K562 (cell line): ENCODE data around the gene MBD3L4. TPM values are rescaled to one million over a fixed set of nuclear protein-coding genes. Genes with fewer than 3 reads are reported as not detected.

Experiments
- ATAC-seq: fragments of 200-7000 bp; cut with Tn5 transposase; 3 replicates; pipeline ENCODE4 v1.9.1; 2020; ENCODE audit warnings: moderate library complexity
- BruUV-seq: library from RNA; stranded (reverse); fragments of 400-500 nt; replicated peaks from 2 replicates; lab custom pipeline; 2021; lab: Mats Ljungman, UMichigan
- CTCF ChIA-PET: fragments of 300-600 bp; formaldehyde crosslinking; extraction: SDS; loops from one replicate; lab custom pipeline; 2021; ENCODE audit warnings: low intra/inter-chr PET ratio; lab: Yijun Ruan, JAX
- POLR2A ChIA-PET: fragments of 300-600, 350-650 bp; sonication (Branson Sonifier 250); formaldehyde crosslinking; extraction: SDS; loops from one replicate; lab custom pipeline; 2021; ENCODE audit warnings: antibody characterized with exemption, inconsistent platforms; lab: Yijun Ruan, JAX
- DNase-seq, 4 experiments: peaks; one replicate each; pipeline versions ENCODE4 v3.0.0 to v3.0.0-alpha.2; 2011 to 2018; ENCODE audit warnings: low spot score in 3 of 4, mixed read lengths in 3 of 4; ENCODE audit errors: extremely low read depth in 1 of 4
- FAIRE-seq: peaks from 2 replicates; lab custom pipeline; 2011; peaks lifted over from hg19 to GRCh38; lab: Jason Lieb, UNC
- H2AFZ ChIP-seq: 2 replicates; pipeline ENCODE4 v1.6.0; 2011; ENCODE audit warnings: low read depth, low read length, control low read depth, inconsistent platforms
- H3K27ac ChIP-seq: fragments of 200-600 bp; 3 replicates; pipeline ENCODE4 v1.8.0; 2011; ENCODE audit warnings: low read depth, mild to moderate bottlenecking, control low read depth, inconsistent platforms, low read length, moderate library complexity, mixed read lengths; ENCODE audit errors: extremely low read depth
- H3K27me3 ChIP-seq, 2 experiments: fragments of 300-600 bp in 1 of 2; 2 replicates in 1 of 2; 3 replicates in 1 of 2; pipeline versions ENCODE4 v1.6.0 to v1.8.0; 2011; ENCODE audit warnings: inconsistent platforms in 2 of 2, low read length in 2 of 2, mild to moderate bottlenecking in 1 of 2, mixed read lengths in 1 of 2, moderate library complexity in 1 of 2; ENCODE audit not compliant: control insufficient read depth in 2 of 2, insufficient read depth in 2 of 2
- H3K36me3 ChIP-seq: fragments of 300-600 bp; 3 replicates; pipeline ENCODE4 v1.8.0; 2011; ENCODE audit warnings: mild to moderate bottlenecking, low read length, inconsistent platforms; ENCODE audit not compliant: control insufficient read depth, insufficient read depth
- H3K4me1 ChIP-seq, 2 experiments: fragments of 200-600 bp in 1 of 2; replicated peaks in 1 of 2; 2 replicates in 1 of 2; 3 replicates in 1 of 2; pipeline versions ENCODE4 v1.5.1 to v1.8.0; 2011; ENCODE audit warnings: inconsistent platforms in 2 of 2, low read length in 2 of 2, mild to moderate bottlenecking in 1 of 2, mixed read lengths in 1 of 2, moderate library complexity in 1 of 2; ENCODE audit not compliant: control insufficient read depth in 2 of 2, insufficient read depth in 2 of 2
- H3K4me2 ChIP-seq: 2 replicates; pipeline ENCODE4 v1.6.1; 2011; ENCODE audit warnings: low read length, control low read depth, inconsistent platforms, mixed read lengths; ENCODE audit not compliant: insufficient read depth
- H3K4me3 ChIP-seq: fragments of 200-600 bp; sonication (generic), shearing (Covaris generic); 2 replicates; pipeline ENCODE4 v1.5.1; 2016; ENCODE audit warnings: control low read depth, inconsistent platforms
- H3K79me2 ChIP-seq: fragments of 200-600 bp; 3 replicates; pipeline ENCODE4 v1.8.0; 2011; ENCODE audit warnings: low read length, inconsistent platforms; ENCODE audit not compliant: control insufficient read depth, insufficient read depth
- H3K9ac ChIP-seq, 2 experiments: 2 replicates each; pipeline versions ENCODE4 v1.6.0 to v1.6.1; 2011; ENCODE audit warnings: low read depth in 2 of 2, low read length in 2 of 2, control low read depth in 1 of 2, inconsistent platforms in 1 of 2, mild to moderate bottlenecking in 1 of 2, mixed read lengths in 1 of 2; ENCODE audit not compliant: insufficient read depth in 1 of 2
- H3K9me1 ChIP-seq: one replicate; pipeline ENCODE4 v1.6.0; 2011; ENCODE audit warnings: inconsistent platforms, mild to moderate bottlenecking, low read length, moderate library complexity; ENCODE audit not compliant: control insufficient read depth, insufficient read depth
- H3K9me3 ChIP-seq: replicated peaks from 2 replicates; pipeline ENCODE4 v1.5.1; 2011; ENCODE audit warnings: low read depth, low read length, inconsistent platforms; ENCODE audit not compliant: control insufficient read depth, insufficient read depth
- H4K20me1 ChIP-seq: replicated peaks from 2 replicates; pipeline ENCODE4 v1.6.1; 2011; ENCODE audit warnings: low read length, inconsistent platforms, mixed read lengths; ENCODE audit not compliant: control insufficient read depth, insufficient read depth
- NEUROD1 ChIP-seq: fragments of 150-350 bp; IDR thresholded peaks from 2 replicates; pipeline ENCODE4 v1.6.1; 2014; ENCODE audit warnings: borderline replicate concordance, low read length, low read depth; ENCODE audit not compliant: partially characterized antibody
- RBFOX2 ChIP-seq: fragments of 200-400 bp; formaldehyde crosslinking; IDR thresholded peaks from 2 replicates; pipeline ENCODE4 v1.6.1; 2017; ENCODE audit warnings: low read depth, mild to moderate bottlenecking, low read length, moderate library complexity
- RBM15 ChIP-seq: fragments of 200-400 bp; formaldehyde crosslinking; IDR thresholded peaks from 2 replicates; pipeline ENCODE4 v1.6.1; 2018; ENCODE audit warnings: mild to moderate bottlenecking, low read length, moderate library complexity; ENCODE audit not compliant: insufficient read depth
- RCOR1 ChIP-seq, 2 experiments: IDR thresholded peaks; 2 replicates each; pipeline ENCODE4 v1.6.1; 2012; ENCODE audit warnings: low read depth in 2 of 2, low read length in 2 of 2, borderline replicate concordance in 1 of 2, improper control_type of control experiment in 1 of 2
- SETDB1 ChIP-seq: IDR thresholded peaks from one replicate; pipeline ENCODE4 v1.6.1; 2012; ENCODE audit warnings: low read length, control low read depth, inconsistent platforms
- SNRNP70 ChIP-seq: fragments of 200-400 bp; formaldehyde crosslinking; optimal IDR thresholded peaks from 2 replicates; pipeline ENCODE3; 2017; ENCODE audit warnings: low read depth, low read length
- WGBS: fragments of 100-300 bp; shearing (Covaris generic); methylation state at CpG from one replicate; pipeline ENCODE4 v1.1.6; 2016; ENCODE audit warnings: low coverage, mixed read lengths; ENCODE audit not compliant: insufficient coverage; ENCODE audit errors: missing lambda C conversion rate; 5-methylcytosine and 5-hydroxymethylcytosine counted together
- in situ Hi-C: fragments of 300-500 bp; cut with MboI; formaldehyde crosslinking; loops from 4 replicates; pipeline ENCODE4 v1.15.0; 2018; ENCODE audit warnings: inconsistent platforms, mixed read lengths
- intact Hi-C: fragments of 100-400 bp; cut with micrococcal nuclease; formaldehyde crosslinking; loops from 2 replicates; pipeline ENCODE4 v1.14.2; 2022
- polyA plus RNA-seq, 8 experiments: library from polyadenylated mRNA; depleted of rRNA in 4 of 8; stranded (reverse) in 5 of 8; unstranded in 3 of 8; fragments of >200 nt; fragmentation: Nextera tagmentation in 2 of 8; fragmentation: Illumina TruSeq in 1 of 8; extraction: Ambion mirVana in 2 of 8; extraction: Trizol in 1 of 8; gene quantifications; 2 replicates each; pipeline versions ENCODE4 v1.2.1 to v1.2.3, GENCODE V29; 2011 to 2014; ENCODE audit warnings: inconsistent platforms in 1 of 8, missing spikeins in 1 of 8
- total RNA-seq, 7 experiments: library from RNA; depleted of rRNA in 6 of 7; stranded (reverse); fragments of >200 nt in 6 of 7; fragmentation: Illumina TruSeq in 2 of 7; extraction: Trizol in 2 of 7; gene quantifications; 2 replicates each; pipeline versions ENCODE4 v1.2.1 to v1.2.3, GENCODE V29; 2011 to 2021; ENCODE audit warnings: low replicate concordance in 1 of 7
- TF ChIP-seq, protein P1 (sequence below): fragments of 250-450 bp; sonication (Bioruptor Pico); IDR thresholded peaks from 2 replicates; pipeline ENCODE4 v1.9.0; 2021; ENCODE audit warnings: mild to moderate bottlenecking, inconsistent platforms
- TF ChIP-seq, protein P2 (sequence below): sonication (generic); formaldehyde crosslinking; IDR thresholded peaks from 2 replicates; pipeline ENCODE4 v1.8.0; 2022; ENCODE audit warnings: mild to moderate bottlenecking, missing genetic modification reagents, borderline replicate concordance
- TF ChIP-seq, protein P3 (sequence below), 3 experiments: fragments of 200-800 bp in 1 of 3; sonication (Bioruptor generic) in 1 of 3; sonication (generic) in 1 of 3; formaldehyde crosslinking in 1 of 3; IDR thresholded peaks; 2 replicates each; pipeline versions ENCODE4 v1.6.1 to v1.8.0; 2016 to 2022; ENCODE audit warnings: mild to moderate bottlenecking in 2 of 3, missing compliant biosample characterization in 2 of 3, missing genetic modification characterization in 2 of 3, missing genetic modification reagents in 1 of 3

The MBD3L4 gene
- total and polyA plus RNA-seq, 9 of the 15 experiments (the other 6 are each of a cell fraction or from before 2014, with no cell fraction given), result not detected

DNA sequence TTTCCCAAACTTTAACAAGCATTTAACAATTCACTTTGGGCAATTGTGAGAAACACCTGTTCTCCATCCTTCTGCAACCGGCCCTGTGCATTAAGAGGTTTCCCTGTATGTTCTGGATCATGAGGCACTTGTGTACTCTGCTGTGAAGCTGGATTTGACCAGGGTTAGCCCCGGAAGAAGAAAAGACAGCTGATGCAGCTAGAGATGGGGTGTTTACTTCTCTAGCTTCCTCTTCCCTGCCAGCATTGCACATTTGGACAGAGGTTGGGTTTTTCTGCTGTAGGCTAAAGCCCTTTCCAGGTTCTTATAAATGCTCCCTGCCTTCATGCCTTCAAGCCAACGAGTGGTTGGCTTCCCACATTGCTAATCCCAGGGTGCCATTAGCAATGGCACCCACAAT is 39.6 kb downstream of the MBD3L4 start:
- TF ChIP-seq RCOR1 (IDR thresholded peaks at IDR 0.05; ENCODE audit: borderline replicate concordance in 1 of 2, low read depth in 2 of 2, low read length in 2 of 2) (no peak), RBFOX2 (no peak)
- intact Hi-C loops, result no loop called here
- H3K4me2 ChIP-seq, result no peak overlapping the region
- no peak for DNase-seq
- in situ Hi-C loops, result no loop called here
- H4K20me1 ChIP-seq, result no peaks in the 10 kb centered on the region
- 0% methylated on average over 3 of the region's 3 CpGs for WGBS
- H3K36me3 ChIP-seq, result no peaks in the 10 kb centered on the region
- no peak for FAIRE-seq
- no peak for ATAC-seq
- CTCF ChIA-PET, result no interaction called here
- H3K9me1 ChIP-seq, result no peaks in the 10 kb centered on the region
- H2AFZ ChIP-seq, result no peak overlapping the region
- H3K4me3 ChIP-seq, result no peak overlapping the region
- H3K27ac ChIP-seq, result no peak overlapping the region
- no peaks in the 10 kb centered on the region; a peak in 2 of 5 replicates for H3K27me3 ChIP-seq
- H3K79me2 ChIP-seq, result no peaks in the 10 kb centered on the region
- POLR2A ChIA-PET, result no interaction called here
- H3K9ac ChIP-seq, result no peak overlapping the region
- H3K4me1 ChIP-seq, result no peaks in the 10 kb centered on the region
- BruUV-seq, result no TSS peak
- H3K9me3 ChIP-seq, result peaks cover 2% of the 10 kb centered on the region; the same call in 1 of the 2 replicates

DNA sequence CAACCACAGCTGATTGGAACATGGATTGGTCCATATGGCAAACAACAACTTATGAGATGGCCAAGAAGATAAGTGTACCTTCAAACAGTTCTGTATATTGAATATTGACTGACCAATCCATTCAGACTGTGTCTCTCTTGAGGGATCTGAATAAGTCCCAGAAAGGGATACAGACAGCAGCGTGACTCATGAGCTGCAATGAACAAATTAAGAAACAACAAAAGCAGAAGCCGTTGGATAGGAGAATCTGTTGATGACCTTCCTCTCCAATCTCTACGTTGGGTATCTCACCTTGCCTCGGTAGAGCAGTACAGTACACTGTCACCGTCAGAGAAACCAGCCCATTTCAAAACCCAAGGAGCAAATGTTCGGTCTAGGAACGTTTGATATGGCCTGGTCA is 40.0 kb downstream of the MBD3L4 start:
- H3K27me3 ChIP-seq, result no peaks in the 10 kb centered on the region; a peak in 2 of 5 replicates
- no peak overlapping the region for H2AFZ ChIP-seq
- in situ Hi-C loops, result no loop called here
- POLR2A ChIA-PET, result interaction anchor here (0.7 kb wide), 1 partner anchor 195 kb away, joined by 3 read pairs; no protein-coding TSS in a partner anchor
- no peak for DNase-seq
- H3K4me2 ChIP-seq, result no peak overlapping the region
- intact Hi-C loops, result no loop called here
- H3K27ac ChIP-seq, result no peak overlapping the region
- no peaks in the 10 kb centered on the region for H3K4me1 ChIP-seq
- no peak overlapping the region for H3K4me3 ChIP-seq
- no peak overlapping the region for H3K9ac ChIP-seq
- H3K79me2 ChIP-seq, result no peaks in the 10 kb centered on the region
- H3K36me3 ChIP-seq, result no peaks in the 10 kb centered on the region
- peaks cover 4% of the 10 kb centered on the region; the same call in 1 of the 2 replicates for H3K9me3 ChIP-seq
- no peaks in the 10 kb centered on the region for H4K20me1 ChIP-seq
- BruUV-seq, result no TSS peak
- WGBS, result 0% methylated on average over 7 of the region's 7 CpGs
- FAIRE-seq, result no peak
- CTCF ChIA-PET, result no interaction called here
- no peaks in the 10 kb centered on the region for H3K9me1 ChIP-seq
- ATAC-seq, result no peak
- TF ChIP-seq SETDB1 (no peak), SNRNP70 (no peak), NEUROD1 (no peak), RBM15 (no peak)
- TF ChIP-seq, protein P1, sequence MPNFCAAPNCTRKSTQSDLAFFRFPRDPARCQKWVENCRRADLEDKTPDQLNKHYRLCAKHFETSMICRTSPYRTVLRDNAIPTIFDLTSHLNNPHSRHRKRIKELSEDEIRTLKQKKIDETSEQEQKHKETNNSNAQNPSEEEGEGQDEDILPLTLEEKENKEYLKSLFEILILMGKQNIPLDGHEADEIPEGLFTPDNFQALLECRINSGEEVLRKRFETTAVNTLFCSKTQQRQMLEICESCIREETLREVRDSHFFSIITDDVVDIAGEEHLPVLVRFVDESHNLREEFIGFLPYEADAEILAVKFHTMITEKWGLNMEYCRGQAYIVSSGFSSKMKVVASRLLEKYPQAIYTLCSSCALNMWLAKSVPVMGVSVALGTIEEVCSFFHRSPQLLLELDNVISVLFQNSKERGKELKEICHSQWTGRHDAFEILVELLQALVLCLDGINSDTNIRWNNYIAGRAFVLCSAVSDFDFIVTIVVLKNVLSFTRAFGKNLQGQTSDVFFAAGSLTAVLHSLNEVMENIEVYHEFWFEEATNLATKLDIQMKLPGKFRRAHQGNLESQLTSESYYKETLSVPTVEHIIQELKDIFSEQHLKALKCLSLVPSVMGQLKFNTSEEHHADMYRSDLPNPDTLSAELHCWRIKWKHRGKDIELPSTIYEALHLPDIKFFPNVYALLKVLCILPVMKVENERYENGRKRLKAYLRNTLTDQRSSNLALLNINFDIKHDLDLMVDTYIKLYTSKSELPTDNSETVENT (CRISPR knock-in tag), result no peak
- TF ChIP-seq, protein P2, sequence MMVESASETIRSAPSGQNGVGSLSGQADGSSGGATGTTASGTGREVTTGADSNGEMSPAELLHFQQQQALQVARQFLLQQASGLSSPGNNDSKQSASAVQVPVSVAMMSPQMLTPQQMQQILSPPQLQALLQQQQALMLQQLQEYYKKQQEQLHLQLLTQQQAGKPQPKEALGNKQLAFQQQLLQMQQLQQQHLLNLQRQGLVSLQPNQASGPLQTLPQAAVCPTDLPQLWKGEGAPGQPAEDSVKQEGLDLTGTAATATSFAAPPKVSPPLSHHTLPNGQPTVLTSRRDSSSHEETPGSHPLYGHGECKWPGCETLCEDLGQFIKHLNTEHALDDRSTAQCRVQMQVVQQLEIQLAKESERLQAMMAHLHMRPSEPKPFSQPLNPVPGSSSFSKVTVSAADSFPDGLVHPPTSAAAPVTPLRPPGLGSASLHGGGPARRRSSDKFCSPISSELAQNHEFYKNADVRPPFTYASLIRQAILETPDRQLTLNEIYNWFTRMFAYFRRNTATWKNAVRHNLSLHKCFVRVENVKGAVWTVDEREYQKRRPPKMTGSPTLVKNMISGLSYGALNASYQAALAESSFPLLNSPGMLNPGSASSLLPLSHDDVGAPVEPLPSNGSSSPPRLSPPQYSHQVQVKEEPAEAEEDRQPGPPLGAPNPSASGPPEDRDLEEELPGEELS (CRISPR knock-in tag), result no peak
- TF ChIP-seq, protein P3, sequence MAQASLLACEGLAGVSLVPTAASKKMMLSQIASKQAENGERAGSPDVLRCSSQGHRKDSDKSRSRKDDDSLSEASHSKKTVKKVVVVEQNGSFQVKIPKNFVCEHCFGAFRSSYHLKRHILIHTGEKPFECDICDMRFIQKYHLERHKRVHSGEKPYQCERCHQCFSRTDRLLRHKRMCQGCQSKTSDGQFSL (CRISPR knock-in tag; IDR thresholded peaks at IDR 0.05), result no peak
- TF ChIP-seq, protein P3 (tag; IDR thresholded peaks at IDR 0.05), result no peak
